Stimulated activated CD4-positive, alpha-beta T cell treated with anti-CD3 and anti-CD28 coated beads, TNF-alpha, amount 100 ng/mL, for 48 hours (primary cell): Measurements from ENCODE around the gene SNPH.
"Not testable (repeated sequence)": the region's sequence is repeated elsewhere in the genome, so short reads cannot be mapped to it uniquely, and the experiment has no call there.

Experiments used
- DNase-seq, 3 donors: peaks; one replicate each; pipeline ENCODE4 v3.0.0-alpha.2; 2020; ENCODE audit warnings: low read depth in 3 of 3

The SNPH gene

DNA sequence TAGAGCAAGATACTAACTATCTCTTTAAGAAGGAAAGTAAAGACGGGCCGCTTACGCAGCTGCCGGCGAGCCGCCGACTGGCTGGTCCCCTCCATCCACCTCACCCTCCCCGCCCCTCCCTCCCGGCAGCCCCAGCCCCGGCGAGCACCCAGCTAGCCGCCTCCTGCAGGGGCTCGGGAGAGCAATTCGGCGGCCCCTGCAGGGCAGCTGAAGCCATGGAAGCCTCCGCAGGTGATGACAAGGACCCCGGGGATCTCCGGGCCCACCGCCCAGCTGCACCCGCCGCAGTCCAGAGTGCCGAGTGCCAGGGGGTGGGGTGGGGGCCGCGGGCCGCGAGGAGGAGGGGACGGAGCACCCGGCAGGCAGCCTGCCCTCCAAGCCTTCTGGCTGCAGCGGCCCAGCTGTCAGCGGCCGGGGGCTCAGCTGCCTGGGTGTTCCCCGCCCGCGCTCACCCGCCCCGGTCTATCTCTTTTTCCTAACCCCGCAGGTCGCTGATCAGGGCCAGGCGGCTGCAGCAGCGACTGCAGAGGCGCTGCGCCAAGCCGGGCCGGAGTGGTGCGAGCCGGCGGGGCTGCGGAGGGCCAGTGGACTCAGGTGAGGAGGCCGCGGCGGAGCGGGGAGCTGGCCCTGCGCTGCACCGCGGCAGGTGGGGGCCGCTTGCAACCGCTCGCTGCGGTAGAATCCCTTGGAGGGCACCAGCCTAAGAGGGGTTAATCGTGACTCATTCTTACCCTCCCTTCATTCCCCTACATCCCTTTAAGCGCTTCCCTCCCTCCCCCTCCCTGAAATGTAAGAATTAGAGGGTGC, at the start of gene SNPH:
Gene SNPH (plus strand): TSS at position 128 of the 807 bp plus-strand sequence. CDS start 29,946 bp downstream, outside the sequence.
- peak; percentile 44 to 73 (median 62) for DNase-seq

- not testable (repeated sequence) for DNase-seq
Measured at GRCh38 chr20:1216527-1217427, 49.3 kb upstream of the SNPH start.

GRCh38 chr20:1222750-1223149, 43.3 kb upstream of the SNPH start:
- DNase-seq = not testable (repeated sequence)

DNA sequence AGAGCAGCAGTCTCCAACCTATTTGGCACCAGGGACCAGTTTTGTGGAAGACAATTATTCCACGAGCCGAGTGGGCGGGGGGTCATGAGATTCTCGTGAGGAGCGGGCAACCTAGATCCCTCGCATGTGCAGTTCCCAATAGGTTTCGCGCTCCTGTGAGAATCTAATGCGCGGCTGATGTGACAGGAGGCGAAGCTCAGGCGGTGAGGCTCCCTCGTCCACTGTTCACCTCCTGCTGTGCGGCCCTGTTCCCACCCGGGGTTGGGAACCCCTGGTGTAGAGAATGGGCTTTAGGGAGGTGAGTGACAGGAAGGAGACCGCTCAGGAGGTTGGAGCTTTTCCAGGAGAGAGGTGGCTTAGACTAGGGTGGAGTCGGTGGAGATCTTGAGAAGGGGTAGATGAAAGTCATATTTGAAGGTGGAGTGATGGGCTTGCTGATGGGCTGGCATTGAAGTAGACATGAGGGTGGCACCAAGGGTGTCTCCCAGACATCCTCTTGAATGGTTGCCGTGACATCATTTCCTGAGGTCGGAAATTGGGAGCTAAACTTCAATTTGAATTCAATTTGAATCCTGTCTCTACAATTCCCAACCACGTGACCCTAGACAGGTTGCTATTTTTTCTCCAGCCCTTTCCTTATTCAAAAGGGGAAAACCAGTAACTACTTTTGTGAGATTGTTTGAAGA, 41.7 kb upstream of the SNPH start:
- no peak for DNase-seq

GRCh38 chr20:1225263-1225782, 40.8 kb upstream of the SNPH start:
- no peak for DNase-seq

DNA sequence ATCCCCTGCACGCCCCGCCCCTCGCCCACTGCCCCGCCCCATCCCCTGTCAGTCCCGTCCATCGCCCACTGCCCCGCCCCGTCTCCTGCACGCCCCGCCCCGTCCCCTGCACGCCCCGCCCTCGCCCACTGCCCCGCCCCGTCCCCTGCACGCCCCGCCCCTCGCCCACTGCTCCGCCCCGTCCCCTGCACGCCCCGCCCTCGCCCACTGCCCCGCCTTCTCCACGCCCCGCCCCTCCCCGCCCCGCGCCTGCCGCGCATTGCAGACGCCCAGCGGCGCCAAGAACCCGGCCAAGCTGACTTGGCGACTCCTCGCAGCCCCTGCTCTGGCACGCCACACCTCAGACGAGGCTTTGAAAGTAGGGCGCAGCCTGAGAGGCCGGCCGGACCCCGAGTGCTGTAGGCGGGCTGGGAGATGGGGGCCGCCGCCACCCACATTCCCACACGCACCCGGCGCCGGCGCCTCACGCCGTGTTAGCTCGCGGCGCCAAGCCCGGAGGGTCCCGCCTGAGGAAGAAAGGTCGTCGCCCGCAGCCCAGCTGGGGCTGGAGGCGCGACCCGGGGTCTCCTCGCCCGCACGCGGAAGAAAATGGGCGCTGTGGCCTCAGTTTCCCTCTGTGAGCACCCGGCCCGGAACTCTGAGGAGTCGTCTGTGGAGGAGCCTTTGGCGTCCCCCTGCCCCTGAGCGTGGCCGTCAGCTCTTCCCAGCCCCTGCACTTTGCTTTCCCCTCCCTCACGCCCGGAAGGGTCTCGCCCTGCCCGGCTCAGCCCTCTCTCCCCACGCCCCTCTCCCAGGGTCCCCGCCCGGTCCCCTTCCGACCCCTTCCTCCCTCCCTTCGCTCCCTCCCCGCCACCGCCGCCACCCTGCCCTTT, 40.1 kb upstream of the SNPH start, which contains the start of gene RAD21L1:
Gene RAD21L1 (plus strand): TSS at position 262 of the 872 bp plus-strand sequence. CDS start 2,410 bp downstream, outside the sequence.
- peak; percentile 75 to 87 (median 83) for DNase-seq

GRCh38 chr20:1229541-1229940, 36.6 kb upstream of the SNPH start:
- DNase-seq = no peak

DNA sequence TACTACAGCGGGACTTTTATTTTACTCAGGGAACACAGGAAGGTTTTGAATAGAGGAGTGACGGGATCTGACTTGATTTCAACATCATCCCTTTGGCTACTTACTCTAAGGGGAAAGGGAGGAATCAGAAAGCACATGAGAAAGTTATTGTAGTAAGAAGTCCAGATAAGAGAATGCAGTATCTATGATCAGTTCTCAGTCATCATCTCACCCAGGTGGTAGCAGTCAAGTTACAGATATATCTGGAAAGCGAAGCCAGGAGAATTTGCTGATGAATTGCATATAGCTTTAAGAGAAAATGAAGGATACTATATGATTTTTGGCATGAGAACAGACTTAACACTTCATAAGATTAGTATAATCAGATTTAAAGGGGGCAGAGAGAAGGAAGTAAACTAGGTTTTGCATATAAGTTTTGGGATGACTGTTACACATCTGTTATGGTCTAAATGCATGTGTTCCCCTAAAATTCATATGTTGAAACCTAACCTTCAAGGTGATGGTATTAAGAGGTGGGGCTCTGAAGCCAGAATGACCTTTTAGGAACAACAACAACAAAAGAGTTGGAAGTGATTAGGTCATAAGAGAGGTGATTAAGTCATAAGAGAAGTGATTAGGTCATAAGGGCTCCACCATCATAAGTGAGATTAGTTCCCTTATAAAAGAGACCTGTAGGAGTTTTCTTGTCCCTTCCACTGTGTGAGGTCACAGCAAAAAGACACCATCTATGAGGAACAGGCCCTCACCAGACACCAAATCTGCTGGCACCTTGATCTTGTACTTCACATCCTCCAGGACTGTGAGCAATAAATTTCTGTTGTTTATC, 33.6 kb upstream of the SNPH start:
- DNase-seq = no peak

GRCh38 chr20:1240549-1240948, 25.5 kb upstream of the SNPH start:
- DNase-seq = no peak

GRCh38 chr20:1241456-1241855, 24.6 kb upstream of the SNPH start:
- DNase-seq = no peak

- DNase-seq = no peak
Measured at GRCh38 chr20:1242099-1242498, 24.0 kb upstream of the SNPH start.

GRCh38 chr20:1242530-1242929, 23.6 kb upstream of the SNPH start:
- DNase-seq = no peak

DNA sequence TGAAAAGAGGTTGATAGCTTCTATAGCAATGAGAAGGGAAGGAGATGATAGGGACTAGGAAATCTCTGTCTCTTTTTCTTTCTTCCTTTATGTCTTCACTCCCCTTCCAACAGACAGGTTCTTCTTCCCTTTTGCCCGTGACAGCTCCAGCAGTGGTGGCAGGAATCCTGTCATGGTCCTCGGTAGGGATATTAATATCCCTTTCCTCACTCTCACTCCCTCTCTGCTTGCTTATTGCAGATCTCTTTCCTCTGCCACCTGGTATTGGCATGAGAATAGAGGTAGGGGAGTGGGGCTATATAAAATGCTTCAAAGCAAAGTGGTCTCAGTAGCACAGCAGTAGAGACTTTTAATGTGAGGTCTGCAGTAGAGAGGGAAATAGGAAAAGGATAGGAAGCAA, 20.5 kb upstream of the SNPH start:
- no peak for DNase-seq

- no peak for DNase-seq
Measured at GRCh38 chr20:1247689-1248088, 18.4 kb upstream of the SNPH start.

GRCh38 chr20:1250282-1250681, 15.8 kb upstream of the SNPH start:
- DNase-seq = not testable (repeated sequence)

DNA sequence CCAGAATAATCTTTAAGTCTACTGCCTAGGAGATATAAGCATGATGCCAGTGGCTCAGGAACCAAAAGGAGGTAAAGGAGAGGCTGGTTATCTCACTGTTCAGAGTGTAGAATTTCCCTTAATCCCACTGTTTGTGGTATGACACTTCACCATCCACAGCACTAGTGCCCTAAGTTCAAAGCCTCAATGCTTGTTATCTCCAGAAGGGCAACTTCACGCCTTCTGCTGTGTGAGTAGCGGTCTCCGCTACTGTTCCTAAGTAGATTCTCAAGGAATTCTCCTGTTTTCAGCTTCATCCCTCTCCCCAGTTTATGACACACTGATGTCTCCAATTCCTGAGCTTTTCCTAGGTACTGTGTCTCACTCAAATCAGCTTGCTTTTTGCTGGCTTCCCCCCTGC, 13.7 kb upstream of the SNPH start:
- DNase-seq = no peak

DNA sequence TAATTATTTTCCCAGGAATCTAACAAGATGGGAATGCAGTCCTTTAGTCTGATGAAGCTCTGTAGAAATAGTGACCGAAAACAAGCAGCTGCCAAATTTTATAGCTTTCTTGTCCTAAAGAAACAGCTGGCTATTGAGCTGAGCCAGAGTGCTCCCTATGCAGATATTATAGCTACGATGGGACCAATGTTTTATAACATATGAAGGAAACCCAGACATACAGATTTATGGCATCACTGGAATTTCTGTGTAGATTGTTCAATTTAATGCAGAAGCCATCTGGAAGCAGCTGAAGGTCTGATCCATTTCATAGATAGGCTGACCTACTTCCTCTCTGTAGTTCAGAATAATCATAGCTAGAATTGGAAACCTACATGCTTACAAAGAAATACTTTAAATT, 11.8 kb upstream of the SNPH start:
- DNase-seq = no peak

DNA sequence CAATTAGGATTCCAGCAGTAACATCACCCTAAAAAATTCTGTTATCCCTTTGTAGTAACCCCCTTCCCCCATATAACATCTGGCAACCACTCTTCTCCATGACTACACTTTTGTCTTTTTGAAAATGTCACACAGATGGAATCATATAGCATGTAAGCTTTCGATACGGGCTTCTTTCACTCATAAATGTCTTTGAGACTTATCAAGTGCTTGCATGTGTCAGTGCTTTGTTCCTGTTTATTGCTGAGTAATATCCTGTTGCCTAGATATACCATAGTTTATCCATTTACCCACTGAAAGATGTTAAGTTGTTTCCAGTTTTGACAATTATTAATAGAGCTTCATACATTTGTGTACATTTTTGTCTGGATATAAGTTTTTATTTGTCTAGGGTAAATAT, 10.4 kb upstream of the SNPH start:
- no peak for DNase-seq

DNA sequence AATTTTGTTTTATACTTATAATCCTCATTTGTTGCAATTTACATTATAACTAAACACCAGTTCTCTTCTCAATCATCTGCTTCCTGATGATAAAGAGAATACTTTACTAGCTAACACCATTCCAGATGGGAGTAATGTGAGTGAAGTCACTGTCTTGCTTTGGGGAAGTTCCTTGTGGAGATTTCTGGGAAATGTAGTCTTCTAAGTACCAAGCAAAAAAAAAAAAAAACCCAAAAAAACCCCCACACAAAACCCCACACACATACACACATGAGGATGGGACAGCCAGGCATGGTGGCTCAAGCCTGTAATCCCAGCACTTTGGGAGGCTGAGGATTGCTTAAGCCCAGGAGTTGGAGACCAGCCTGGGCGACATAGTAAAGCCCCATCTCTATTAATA, 2.2 kb upstream of the SNPH start:
- no peak for DNase-seq

GRCh38 chr20:1264727-1265126, 1.4 kb upstream of the SNPH start:
- no peak for DNase-seq
